B cell (primary cell): ENCODE results near the gene POLR2F. TPM values are rescaled to one million over a fixed set of nuclear protein-coding genes. Genes with fewer than 3 reads are reported as not detected.

Source experiments
- ATAC-seq: fragments of 200-7000 bp; cut with Tn5 transposase; one replicate; pipeline ENCODE4 v1.10.0; 2021; ENCODE audit warnings: low read depth, mild to moderate bottlenecking, moderate number of reproducible peaks, moderate library complexity
- CTCF ChIA-PET: fragments of 350-600 bp; sonication (Branson Sonifier 250); formaldehyde crosslinking; loops from one replicate; lab custom pipeline; 2021; ENCODE audit warnings: antibody characterized with exemption, inconsistent platforms; lab: Charles Lee
- POLR2A ChIA-PET: fragments of 350-600 bp; sonication (Branson Sonifier 250); formaldehyde crosslinking; loops from one replicate; lab custom pipeline; 2021; ENCODE audit warnings: antibody characterized with exemption; lab: Charles Lee
- DNase-seq: peaks from one replicate; pipeline ENCODE4 v3.0.0; 2013
- H2AFZ ChIP-seq: 2 replicates; pipeline ENCODE4 v1.6.1; 2012; ENCODE audit warnings: mild to moderate bottlenecking, low read depth, low read length; ENCODE audit not compliant: insufficient read depth, poor library complexity, severe bottlenecking
- H3K27ac ChIP-seq, 2 donors: 1 replicate in 1 of 2; 2 replicates in 1 of 2; pipeline ENCODE4 v1.5.1; 2012 to 2013; ENCODE audit warnings: low read length in 2 of 2, mild to moderate bottlenecking in 2 of 2, moderate library complexity in 1 of 2
- H3K27me3 ChIP-seq, 4 experiments: fragments of 200-600 bp in 1 of 4; sonication (generic) in 1 of 4; replicated peaks in 1 of 4; 1 replicate in 2 of 4; 2 replicates in 2 of 4; pipeline versions ENCODE4 v1.6.1 to v1.7.0; 2013 to 2016; ENCODE audit warnings: low read length in 3 of 4, mild to moderate bottlenecking in 2 of 4, mixed read lengths in 1 of 4, moderate library complexity in 1 of 4; ENCODE audit not compliant: insufficient read depth in 4 of 4, control insufficient read depth in 3 of 4; ENCODE audit errors: control extremely low read depth in 1 of 4
- H3K36me3 ChIP-seq, 2 experiments: replicated peaks in 1 of 2; 1 replicate in 1 of 2; 2 replicates in 1 of 2; pipeline versions ENCODE4 v1.6.1 to v1.7.1; 2013; ENCODE audit warnings: low read length in 1 of 2; ENCODE audit not compliant: insufficient read depth in 2 of 2, control insufficient read depth in 1 of 2; ENCODE audit errors: control extremely low read depth in 1 of 2, extremely low read depth in 1 of 2
- H3K4me1 ChIP-seq, 2 donors: fragments of 200-600 bp in 1 of 2; sonication (generic) in 1 of 2; 1 replicate in 1 of 2; 2 replicates in 1 of 2; pipeline versions ENCODE4 v1.5.1 to v1.6.1; 2013 to 2017; ENCODE audit warnings: low read length in 2 of 2; ENCODE audit not compliant: control insufficient read depth in 2 of 2, insufficient read depth in 2 of 2
- H3K4me2 ChIP-seq: replicated peaks from 2 replicates; pipeline ENCODE3; 2012; ENCODE audit warnings: mild to moderate bottlenecking, low read depth, low read length; ENCODE audit not compliant: poor library complexity, severe bottlenecking
- H3K4me3 ChIP-seq, 5 experiments: fragments of 200-600 bp in 1 of 5; sonication (generic) in 1 of 5; 1 replicate in 3 of 5; 2 replicates in 2 of 5; pipeline versions ENCODE4 v1.5.1 to v1.7.0; 2011 to 2016; ENCODE audit warnings: low read length in 4 of 5, mild to moderate bottlenecking in 4 of 5, low read depth in 2 of 5, control low read depth in 1 of 5, moderate library complexity in 1 of 5; ENCODE audit not compliant: insufficient read depth in 1 of 5; ENCODE audit errors: control extremely low read depth in 1 of 5, extremely low read depth in 1 of 5
- H3K79me2 ChIP-seq: fragments of 200-600 bp; sonication (generic); one replicate; pipeline ENCODE4 v1.6.0; 2016; ENCODE audit warnings: low read length; ENCODE audit not compliant: control insufficient read depth, insufficient read depth
- H3K9ac ChIP-seq: fragments of 200-600 bp; sonication (generic); 2 replicates; pipeline ENCODE4 v1.6.1; 2017; ENCODE audit warnings: mild to moderate bottlenecking, low read length, moderate library complexity
- H3K9me3 ChIP-seq, 3 donors: one replicate each; pipeline versions ENCODE4 v1.6.1 to v1.7.1; 2013; ENCODE audit warnings: low read length in 2 of 3; ENCODE audit not compliant: control insufficient read depth in 2 of 3, insufficient read depth in 1 of 3; ENCODE audit errors: control extremely low read depth in 1 of 3
- H4K20me1 ChIP-seq: 2 replicates; pipeline ENCODE4 v1.6.0; 2012; ENCODE audit warnings: mild to moderate bottlenecking, low read length; ENCODE audit not compliant: insufficient read depth, control insufficient read depth, poor library complexity, severe bottlenecking
- H3K27ac Mint-ChIP-seq: one replicate; pipeline ENCODE4 v1.8.0; 2021; ENCODE audit warnings: mixed read lengths
- H3K27me3 Mint-ChIP-seq: one replicate; pipeline ENCODE4 v1.8.0; 2021; ENCODE audit warnings: mixed read lengths
- H3K4me1 Mint-ChIP-seq: one replicate; pipeline ENCODE4 v1.8.0; 2021; ENCODE audit warnings: mixed read lengths
- H3K4me3 Mint-ChIP-seq: one replicate; pipeline ENCODE4 v1.8.0; 2021; ENCODE audit warnings: mixed read lengths
- H3K9me3 Mint-ChIP-seq: one replicate; pipeline ENCODE4 v1.8.0; 2022; ENCODE audit warnings: mixed read lengths; ENCODE audit not compliant: insufficient read depth
- EZH2 ChIP-seq: IDR thresholded peaks from 2 replicates; pipeline ENCODE4 v1.6.1; 2012; ENCODE audit warnings: borderline replicate concordance, low read depth, mild to moderate bottlenecking, moderate library complexity, low read length; ENCODE audit not compliant: insufficient read depth, poor library complexity, severe bottlenecking
- WGBS: methylation state at CpG from one replicate; pipeline ENCODE4 v1.1.5; 2013; ENCODE audit warnings: missing lambda C conversion rate; ENCODE audit not compliant: insufficient coverage; 5-methylcytosine and 5-hydroxymethylcytosine counted together
- intact Hi-C: fragments of 100-400 bp; cut with micrococcal nuclease; formaldehyde crosslinking; loops from one replicate; pipeline ENCODE4 v1.10.0; 2022
- polyA plus RNA-seq: library from polyadenylated mRNA; depleted of rRNA; stranded (reverse); fragments of >200 nt; gene quantifications from 2 replicates; pipeline ENCODE4 v1.2.3, GENCODE V29; 2012
- total RNA-seq, 2 donors: library from RNA; stranded (reverse); fragments of 120-200 nt in 1 of 2; gene quantifications; 1 replicate in 1 of 2; 2 replicates in 1 of 2; pipeline versions ENCODE4 v1.2.3 to v1.2.4, GENCODE V29; 2013 to 2022
- TF ChIP-seq, protein P1 (sequence below): fragments of 200-600 bp; IDR thresholded peaks from one replicate; pipeline ENCODE4 v1.8.0; 2022; ENCODE audit warnings: antibody characterized with exemption, mild to moderate bottlenecking

POLR2F gene
- total and polyA plus RNA-seq, 2 donors (not counting 1 experiment from before 2014, with no cell fraction given): 41.8 to 49.6 TPM

DNA sequence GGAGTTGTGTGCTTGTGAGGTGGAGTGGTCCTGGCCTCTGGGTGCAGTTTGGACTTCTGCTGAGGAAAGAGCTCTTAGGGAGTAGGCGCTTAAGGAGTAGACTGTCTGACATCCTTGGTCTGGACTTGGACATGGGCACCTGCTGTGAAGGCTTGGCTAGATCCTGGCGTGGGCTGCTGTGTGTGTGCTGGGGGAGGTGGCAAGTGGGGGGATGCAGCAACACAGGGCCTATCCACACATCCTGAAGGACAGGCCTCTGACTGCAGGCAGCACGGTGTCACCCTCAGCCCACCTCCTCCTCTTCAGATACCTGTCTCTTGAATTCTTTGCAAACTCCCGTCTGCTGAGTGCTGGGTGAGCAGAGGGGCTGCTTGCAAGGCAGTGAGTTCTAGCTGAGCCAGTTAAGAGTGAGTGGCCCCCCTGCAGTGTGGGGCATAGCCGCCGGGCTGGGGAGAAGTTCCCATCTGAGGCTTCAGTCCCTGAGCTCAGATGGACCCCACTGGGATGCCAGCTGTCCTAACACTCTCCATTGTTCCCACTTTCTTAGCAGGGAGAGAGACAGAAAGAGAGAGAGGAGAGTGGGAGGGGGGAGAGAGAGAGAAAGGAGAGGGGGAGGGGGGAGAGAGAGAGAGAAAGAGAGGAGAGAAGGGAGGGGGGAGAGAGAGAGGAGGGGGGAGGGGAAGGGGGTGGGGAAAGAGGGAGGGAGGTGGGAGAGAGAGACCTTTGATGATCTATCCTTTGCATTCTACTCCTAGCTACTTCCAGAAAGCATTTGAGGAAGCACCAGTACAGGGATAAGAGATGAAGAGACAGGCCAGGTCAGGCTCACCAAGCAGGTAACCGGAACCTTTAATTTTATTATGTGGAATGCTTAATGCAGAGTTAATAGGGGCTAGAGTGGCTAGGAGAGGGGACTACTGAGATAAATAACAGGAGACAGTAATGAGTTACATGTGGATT, 18.3 kb downstream of the POLR2F start:
- CTCF ChIA-PET: interaction anchor here (1.0 kb wide), 2 partner anchors 154 to 328 kb away, joined by 3 to 5 read pairs; no protein-coding TSS in a partner anchor
- no peak overlapping the region for H3K4me2 ChIP-seq
- no peaks in the 10 kb centered on the region for H3K9me3 ChIP-seq
- POLR2A ChIA-PET: no interaction called here
- H3K9me3 Mint-ChIP-seq: no peaks in the 10 kb centered on the region
- no peaks in the 10 kb centered on the region for H3K27me3 ChIP-seq
- no peak for TF ChIP-seq EZH2
- TF ChIP-seq, protein P1, sequence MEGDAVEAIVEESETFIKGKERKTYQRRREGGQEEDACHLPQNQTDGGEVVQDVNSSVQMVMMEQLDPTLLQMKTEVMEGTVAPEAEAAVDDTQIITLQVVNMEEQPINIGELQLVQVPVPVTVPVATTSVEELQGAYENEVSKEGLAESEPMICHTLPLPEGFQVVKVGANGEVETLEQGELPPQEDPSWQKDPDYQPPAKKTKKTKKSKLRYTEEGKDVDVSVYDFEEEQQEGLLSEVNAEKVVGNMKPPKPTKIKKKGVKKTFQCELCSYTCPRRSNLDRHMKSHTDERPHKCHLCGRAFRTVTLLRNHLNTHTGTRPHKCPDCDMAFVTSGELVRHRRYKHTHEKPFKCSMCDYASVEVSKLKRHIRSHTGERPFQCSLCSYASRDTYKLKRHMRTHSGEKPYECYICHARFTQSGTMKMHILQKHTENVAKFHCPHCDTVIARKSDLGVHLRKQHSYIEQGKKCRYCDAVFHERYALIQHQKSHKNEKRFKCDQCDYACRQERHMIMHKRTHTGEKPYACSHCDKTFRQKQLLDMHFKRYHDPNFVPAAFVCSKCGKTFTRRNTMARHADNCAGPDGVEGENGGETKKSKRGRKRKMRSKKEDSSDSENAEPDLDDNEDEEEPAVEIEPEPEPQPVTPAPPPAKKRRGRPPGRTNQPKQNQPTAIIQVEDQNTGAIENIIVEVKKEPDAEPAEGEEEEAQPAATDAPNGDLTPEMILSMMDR: no peak
- no peak overlapping the region for H3K9ac ChIP-seq
- peaks cover 5 to 42% of the 10 kb centered on the region in 2 experiments for H3K36me3 ChIP-seq
- no peak overlapping the region for H3K4me3 ChIP-seq
- no peak overlapping the region for H2AFZ ChIP-seq
- H3K4me1 Mint-ChIP-seq: no peaks in the 10 kb centered on the region
- peaks cover 9% of the 10 kb centered on the region for H4K20me1 ChIP-seq
- ATAC-seq: no peak
- H3K27me3 Mint-ChIP-seq: no peaks in the 10 kb centered on the region
- no peak for DNase-seq
- intact Hi-C loops: no loop called here
- no peaks in the 10 kb centered on the region for H3K4me1 ChIP-seq
- 91% methylated on average over 5 of the region's 7 CpGs for WGBS
- H3K27ac ChIP-seq: no peak overlapping the region
- H3K27ac Mint-ChIP-seq: no peak overlapping the region
- H3K79me2 ChIP-seq: peaks cover 7% of the 10 kb centered on the region
- no peak overlapping the region for H3K4me3 Mint-ChIP-seq

DNA sequence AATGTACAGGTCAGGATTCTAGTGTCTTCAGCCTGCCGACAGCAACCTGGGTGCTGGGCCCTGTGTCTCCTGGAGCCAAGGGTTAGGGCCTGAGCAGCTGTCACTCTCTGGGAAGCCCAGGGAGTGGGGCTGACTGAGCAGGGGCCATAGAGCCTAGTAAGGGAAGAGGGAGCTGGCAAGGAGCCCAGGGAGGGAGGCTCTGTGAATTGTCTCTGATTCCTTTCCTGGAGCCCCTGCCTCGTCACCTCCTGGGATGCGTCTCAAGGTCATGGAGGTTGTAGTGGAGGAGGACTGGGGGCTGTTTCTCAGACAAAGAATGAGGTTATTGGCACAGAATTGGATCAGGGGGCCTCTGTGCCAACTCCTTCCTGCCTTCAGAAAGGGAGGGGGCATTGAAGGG, 19.0 kb downstream of the POLR2F start:
- Mint-ChIP-seq H3K9me3 (no peaks in the 10 kb centered on the region), H3K4me3 (no peak overlapping the region), H3K4me1 (no peaks in the 10 kb centered on the region), H3K27me3 (no peaks in the 10 kb centered on the region), H3K27ac (no peak overlapping the region)
- DNase-seq (no peak), ATAC-seq (no peak)
- Histone ChIP-seq H3K4me2 (no peak overlapping the region), H3K27ac (no peak overlapping the region), H3K4me3 (no peak overlapping the region), H3K36me3 (peaks cover 5 to 34% of the 10 kb centered on the region in 2 experiments), H3K4me1 (no peaks in the 10 kb centered on the region), H3K27me3 (no peaks in the 10 kb centered on the region), H3K9me3 (no peaks in the 10 kb centered on the region), H2AFZ (no peak overlapping the region), H4K20me1 (peaks cover 9% of the 10 kb centered on the region), H3K79me2 (peaks cover 3% of the 10 kb centered on the region), H3K9ac (no peak overlapping the region)
- ChIA-PET CTCF (interaction anchor here (1.0 kb wide), 1 partner anchor 329 kb away, joined by 3 read pairs; no protein-coding TSS in a partner anchor), POLR2A (no interaction called here)
- WGBS: 97% methylated on average over 3 of the region's 3 CpGs
- intact Hi-C loops: no loop called here
- TF ChIP-seq EZH2: no peak
- TF ChIP-seq, protein P1: no peak
